Erythroblast (primary cell): ENCODE measurements around the gene BLM.

Experiments
- GATA1 ChIP-seq: IDR thresholded peaks from 2 replicates; pipeline ENCODE4 v1.6.1; 2011; ENCODE audit warnings: low read depth, mild to moderate bottlenecking, control low read depth, low read length, moderate library complexity
- POLR2A ChIP-seq: IDR thresholded peaks from 2 replicates; pipeline ENCODE4 v1.6.1; 2011; ENCODE audit warnings: mild to moderate bottlenecking, low read length

GRCh38 chr15:90709278-90709677 is 7.9 kb upstream of the BLM start:
- TF ChIP-seq POLR2A (no peak), GATA1 (no peak)
